Mesenchymal stem cell (in vitro differentiated cells and primary cell): ENCODE results near the gene MSH3.
"Not testable (repeated sequence)": the region's sequence is repeated elsewhere in the genome, so short reads cannot be mapped to it uniquely, and the experiment has no call there.

ENCODE experiments used
- DNase-seq: peaks from one replicate; pipeline ENCODE4 v3.0.0-alpha.2; 2013
- H2AFZ ChIP-seq: one replicate; pipeline ENCODE4 v1.6.1; 2013; ENCODE audit warnings: low read depth, mild to moderate bottlenecking, control low read depth, inconsistent platforms, low read length, moderate library complexity
- H2AK5ac ChIP-seq: 2 replicates; pipeline ENCODE4 v1.6.1; 2013; ENCODE audit warnings: low read length, moderate library complexity, mild to moderate bottlenecking, inconsistent platforms; ENCODE audit not compliant: severe bottlenecking
- H2BK120ac ChIP-seq: one replicate; pipeline ENCODE4 v1.6.1; 2013; ENCODE audit warnings: low read depth, mild to moderate bottlenecking, inconsistent platforms, low read length, moderate library complexity
- H2BK12ac ChIP-seq, 2 experiments: one replicate each; pipeline ENCODE4 v1.6.1; 2013; ENCODE audit warnings: inconsistent platforms in 2 of 2, low read length in 2 of 2, mild to moderate bottlenecking in 2 of 2, moderate library complexity in 2 of 2, control low read depth in 1 of 2
- H2BK15ac ChIP-seq: one replicate; pipeline ENCODE4 v1.6.1; 2013; ENCODE audit warnings: mild to moderate bottlenecking, low read depth, inconsistent platforms; ENCODE audit not compliant: poor library complexity, severe bottlenecking
- H2BK5ac ChIP-seq: 2 replicates; pipeline ENCODE4 v1.6.1; 2013; ENCODE audit warnings: low read depth, mild to moderate bottlenecking, low read length, control low read depth, inconsistent platforms; ENCODE audit not compliant: poor library complexity, severe bottlenecking
- H3K14ac ChIP-seq, 2 experiments: one replicate each; pipeline ENCODE4 v1.6.1; 2013; ENCODE audit warnings: inconsistent platforms in 2 of 2, low read length in 2 of 2, control low read depth in 1 of 2, mild to moderate bottlenecking in 1 of 2, moderate library complexity in 1 of 2
- H3K18ac ChIP-seq, 2 experiments: one replicate each; pipeline ENCODE4 v1.6.1; 2013; ENCODE audit warnings: inconsistent platforms in 2 of 2, low read length in 2 of 2, control low read depth in 1 of 2, low read depth in 1 of 2, mild to moderate bottlenecking in 1 of 2
- H3K23ac ChIP-seq, 2 experiments: one replicate each; pipeline ENCODE4 v1.6.1; 2013; ENCODE audit warnings: inconsistent platforms in 2 of 2, low read length in 2 of 2, mild to moderate bottlenecking in 2 of 2, moderate library complexity in 2 of 2, control low read depth in 1 of 2
- H3K27ac ChIP-seq: 2 replicates; pipeline ENCODE4 v1.5.1; 2013; ENCODE audit warnings: mild to moderate bottlenecking, moderate library complexity, low read length, control low read depth, inconsistent platforms; ENCODE audit not compliant: poor library complexity, severe bottlenecking
- H3K27me3 ChIP-seq, 2 experiments: 2 replicates each; pipeline versions ENCODE4 v1.6.1 to v1.7.0; 2013; ENCODE audit warnings: low read length in 2 of 2, mild to moderate bottlenecking in 2 of 2, moderate library complexity in 2 of 2, control low read depth in 1 of 2, inconsistent platforms in 1 of 2; ENCODE audit not compliant: control insufficient read depth in 1 of 2, insufficient read depth in 1 of 2
- H3K36me3 ChIP-seq, 2 experiments: 2 replicates each; pipeline versions ENCODE4 v1.6.1 to v1.7.0; 2013; ENCODE audit warnings: low read length in 2 of 2, control low read depth in 1 of 2, inconsistent platforms in 1 of 2, low read depth in 1 of 2, mild to moderate bottlenecking in 1 of 2; ENCODE audit not compliant: insufficient read depth in 2 of 2, control insufficient read depth in 1 of 2
- H3K4ac ChIP-seq, 2 experiments: one replicate each; pipeline ENCODE4 v1.6.1; 2013; ENCODE audit warnings: inconsistent platforms in 2 of 2, low read length in 2 of 2, mild to moderate bottlenecking in 2 of 2, moderate library complexity in 2 of 2, control low read depth in 1 of 2, low read depth in 1 of 2
- H3K4me1 ChIP-seq: 2 replicates; pipeline ENCODE4 v1.6.1; 2013; ENCODE audit warnings: low read depth, low read length, control low read depth; ENCODE audit not compliant: control insufficient read depth, insufficient read depth
- H3K4me2 ChIP-seq: 2 replicates; pipeline ENCODE4 v1.6.1; 2013; ENCODE audit warnings: low read length, mild to moderate bottlenecking, inconsistent platforms; ENCODE audit not compliant: poor library complexity, severe bottlenecking
- H3K4me3 ChIP-seq, 2 experiments: 2 replicates each; pipeline versions ENCODE4 v1.5.1 to v1.7.0; 2013; ENCODE audit warnings: low read length in 2 of 2, mild to moderate bottlenecking in 2 of 2, control low read depth in 1 of 2, low read depth in 1 of 2; ENCODE audit not compliant: insufficient read depth in 1 of 2
- H3K79me1 ChIP-seq: replicated peaks from 2 replicates; pipeline ENCODE4 v1.6.1; 2013; ENCODE audit warnings: mild to moderate bottlenecking, control low read depth, low read length, inconsistent platforms; ENCODE audit not compliant: poor library complexity, severe bottlenecking
- H3K9ac ChIP-seq: 2 replicates; pipeline ENCODE4 v1.7.0; 2013; ENCODE audit warnings: mild to moderate bottlenecking, low read length, moderate library complexity
- H3K9me3 ChIP-seq: 2 replicates; pipeline ENCODE4 v1.7.0; 2013; ENCODE audit warnings: mild to moderate bottlenecking, low read length; ENCODE audit not compliant: control insufficient read depth
- H4K8ac ChIP-seq: one replicate; pipeline ENCODE4 v1.6.1; 2013; ENCODE audit warnings: inconsistent platforms, mild to moderate bottlenecking, low read length, moderate library complexity
- H4K91ac ChIP-seq: one replicate; pipeline ENCODE4 v1.6.1; 2013; ENCODE audit warnings: mild to moderate bottlenecking, low read length, inconsistent platforms
- WGBS: methylation state at CpG from one replicate; pipeline ENCODE4 v1.1.7; 2013; ENCODE audit warnings: mixed read lengths; 5-methylcytosine and 5-hydroxymethylcytosine counted together

MSH3 gene

GRCh38 chr5:80816590-80816989 lies 162.1 kb downstream of the MSH3 start:
- Histone ChIP-seq H2BK15ac (no peak overlapping the region), H3K4ac (no peak overlapping the region), H3K23ac (no peak overlapping the region), H3K27me3 (no peaks in the 10 kb centered on the region), H3K9me3 (no peaks in the 10 kb centered on the region), H3K79me1 (no peaks in the 10 kb centered on the region), H2AFZ (no peak overlapping the region), H4K8ac (no peak overlapping the region), H3K18ac (no peak overlapping the region), H3K9ac (no peak overlapping the region), H3K14ac (no peak overlapping the region), H2BK120ac (no peak overlapping the region), H2BK12ac (no peak overlapping the region), H4K91ac (no peak overlapping the region), H3K27ac (no peak overlapping the region), H3K36me3 (peaks cover 0 to 16% of the 10 kb centered on the region in 2 experiments), H2BK5ac (no peak overlapping the region), H2AK5ac (no peak overlapping the region), H3K4me1 (peaks cover 3% of the 10 kb centered on the region), H3K4me2 (no peak overlapping the region), H3K4me3 (no peak overlapping the region)
- no peak for DNase-seq
- WGBS, result 98% methylated on average over 3 of the region's 3 CpGs

- Histone ChIP-seq H3K18ac (no peak overlapping the region), H3K14ac (no peak overlapping the region), H2BK5ac (no peak overlapping the region), H2AK5ac (no peak overlapping the region), H3K27me3 (no peaks in the 10 kb centered on the region), H3K79me1 (no peaks in the 10 kb centered on the region), H3K4ac (no peak overlapping the region), H3K27ac (no peak overlapping the region), H3K4me3 (no peak overlapping the region), H2BK120ac (no peak overlapping the region), H3K9me3 (no peaks in the 10 kb centered on the region), H4K91ac (no peak overlapping the region), H2AFZ (no peak overlapping the region), H3K36me3 (peaks cover 0 to 4% of the 10 kb centered on the region in 2 experiments), H2BK12ac (no peak overlapping the region), H4K8ac (no peak overlapping the region), H3K4me2 (no peak overlapping the region), H3K9ac (no peak overlapping the region), H2BK15ac (no peak overlapping the region), H3K23ac (no peak overlapping the region), H3K4me1 (no peaks in the 10 kb centered on the region)
- no peak for DNase-seq
- WGBS, result 100% methylated on average over 2 of the region's 3 CpGs
Observed at GRCh38 chr5:80820685-80821084, 166.2 kb downstream of the MSH3 start.

- H3K14ac ChIP-seq, result no peak overlapping the region
- no peak overlapping the region for H3K23ac ChIP-seq
- H3K27ac ChIP-seq, result no peak overlapping the region
- no peak overlapping the region for H2BK12ac ChIP-seq
- H3K9ac ChIP-seq, result no peak overlapping the region
- H4K91ac ChIP-seq, result no peak overlapping the region
- H3K4ac ChIP-seq, result no peak overlapping the region
- H2BK5ac ChIP-seq, result no peak overlapping the region
- H2AFZ ChIP-seq, result no peak overlapping the region
- peaks cover 0 to 4% of the 10 kb centered on the region in 2 experiments for H3K36me3 ChIP-seq
- H2BK15ac ChIP-seq, result no peak overlapping the region
- H3K4me1 ChIP-seq, result no peaks in the 10 kb centered on the region
- no peak for DNase-seq
- H4K8ac ChIP-seq, result no peak overlapping the region
- no peak overlapping the region for H3K18ac ChIP-seq
- WGBS, result 100% methylated on average over 1 of the region's 1 CpG
- no peak overlapping the region for H3K4me2 ChIP-seq
- no peaks in the 10 kb centered on the region for H3K27me3 ChIP-seq
- no peaks in the 10 kb centered on the region for H3K79me1 ChIP-seq
- H2AK5ac ChIP-seq, result no peak overlapping the region
- peaks cover 3% of the 10 kb centered on the region for H3K9me3 ChIP-seq
- H2BK120ac ChIP-seq, result no peak overlapping the region
- no peak overlapping the region for H3K4me3 ChIP-seq
Observed at GRCh38 chr5:80822640-80823039, 168.2 kb downstream of the MSH3 start.

- not testable (repeated sequence) for H3K18ac ChIP-seq, H2BK120ac ChIP-seq, H3K27ac ChIP-seq, H3K4me2 ChIP-seq, H3K27me3 ChIP-seq, H3K4me1 ChIP-seq, H2BK15ac ChIP-seq, H3K79me1 ChIP-seq, H3K4me3 ChIP-seq, H2AFZ ChIP-seq, H4K8ac ChIP-seq, H3K36me3 ChIP-seq, H3K14ac ChIP-seq, H3K23ac ChIP-seq, H2AK5ac ChIP-seq, H3K4ac ChIP-seq, H2BK12ac ChIP-seq, H4K91ac ChIP-seq, H3K9ac ChIP-seq, H2BK5ac ChIP-seq, DNase-seq
- WGBS, result 88% methylated on average over 10 of the region's 22 CpGs
- peaks cover 16% of the 10 kb centered on the region for H3K9me3 ChIP-seq
Observed at GRCh38 chr5:80824159-80824558, 169.7 kb downstream of the MSH3 start.
